Endothelial cell of umbilical vein (primary cell): Measurements from ENCODE around the gene NUBP1.

Source experiments
- CTCF ChIP-seq, 2 donors: IDR thresholded peaks; 1 replicate in 1 of 2; 2 replicates in 1 of 2; pipeline ENCODE4 v1.5.1; 2011; ENCODE audit warnings: low read length in 2 of 2, mild to moderate bottlenecking in 2 of 2, moderate library complexity in 2 of 2, control low read depth in 1 of 2, inconsistent platforms in 1 of 2, low read depth in 1 of 2; ENCODE audit not compliant: insufficient read depth in 1 of 2; ENCODE audit errors: extremely low read depth in 1 of 2
- EZH2 ChIP-seq: IDR thresholded peaks from 2 replicates; pipeline ENCODE4 v1.6.1; 2012; ENCODE audit warnings: borderline replicate concordance, low read depth, mild to moderate bottlenecking, moderate library complexity, low read length, inconsistent platforms; ENCODE audit not compliant: severe bottlenecking
- FOS ChIP-seq: IDR thresholded peaks from 2 replicates; pipeline ENCODE4 v1.6.1; 2011; ENCODE audit warnings: mild to moderate bottlenecking, low read length, moderate library complexity, borderline replicate concordance; ENCODE audit not compliant: insufficient read depth
- JUN ChIP-seq: IDR thresholded peaks from 2 replicates; pipeline ENCODE4 v1.6.1; 2011; ENCODE audit warnings: borderline replicate concordance, low read depth; ENCODE audit not compliant: insufficient read length, insufficient read depth
- MYC ChIP-seq: IDR thresholded peaks from one replicate; pipeline ENCODE4 v1.6.1; 2011; ENCODE audit warnings: mild to moderate bottlenecking, low read depth, low read length
- POLR2A ChIP-seq: IDR thresholded peaks from 2 replicates; pipeline ENCODE4 v1.6.1; 2012; ENCODE audit warnings: low read depth, mild to moderate bottlenecking, control low read depth, low read length

- TF ChIP-seq EZH2: no peak
- no peak for TF ChIP-seq CTCF (IDR thresholded peaks at IDR 0.05; ENCODE audit: extremely low read depth in 1 of 2, insufficient read depth in 1 of 2, low read depth in 1 of 2, low read length in 2 of 2)
- no peak for TF ChIP-seq MYC
- TF ChIP-seq POLR2A: no peak
- no peak for TF ChIP-seq JUN
- no peak for TF ChIP-seq FOS
Measured at GRCh38 chr16:10806698-10807097, 63.1 kb downstream of the NUBP1 start.
